H9 (cell line): ENCODE data around the gene MB21D2. TPM values are rescaled to one million over a fixed set of nuclear protein-coding genes. Genes with fewer than 3 reads are reported as not detected.

Experiments used
- DNase-seq: peaks from one replicate; pipeline ENCODE4 v3.0.0-alpha.2; 2017
- H2AFZ ChIP-seq: one replicate; pipeline ENCODE4 v1.6.1; 2013; ENCODE audit warnings: mild to moderate bottlenecking, low read length, control low read depth, moderate library complexity
- H2AK5ac ChIP-seq: 2 replicates; pipeline ENCODE4 v1.6.1; 2013; ENCODE audit warnings: low read length, control low read depth, mixed read lengths; ENCODE audit not compliant: insufficient read length
- H2BK120ac ChIP-seq: one replicate; pipeline ENCODE4 v1.6.1; 2013; ENCODE audit warnings: low read depth, mild to moderate bottlenecking, low read length, control low read depth, inconsistent platforms; ENCODE audit not compliant: poor library complexity, severe bottlenecking
- H2BK12ac ChIP-seq: 2 replicates; pipeline ENCODE4 v1.6.1; 2013; ENCODE audit warnings: low read length, control low read depth, mixed read lengths, low read depth; ENCODE audit not compliant: insufficient read length
- H2BK15ac ChIP-seq: 2 replicates; pipeline ENCODE4 v1.6.1; 2013; ENCODE audit warnings: low read depth, low read length, control low read depth
- H2BK20ac ChIP-seq: one replicate; pipeline ENCODE4 v1.6.1; 2013; ENCODE audit warnings: low read depth, mild to moderate bottlenecking, low read length, control low read depth, inconsistent platforms; ENCODE audit not compliant: poor library complexity, severe bottlenecking
- H2BK5ac ChIP-seq: 2 replicates; pipeline ENCODE4 v1.6.1; 2013; ENCODE audit warnings: low read length, control low read depth, mixed read lengths; ENCODE audit not compliant: insufficient read length
- H3K14ac ChIP-seq: 2 replicates; pipeline ENCODE4 v1.6.1; 2013; ENCODE audit warnings: low read length, control low read depth; ENCODE audit not compliant: insufficient read depth
- H3K18ac ChIP-seq: 2 replicates; pipeline ENCODE4 v1.6.1; 2013; ENCODE audit warnings: low read depth, mild to moderate bottlenecking, mixed read lengths, low read length, control low read depth; ENCODE audit not compliant: insufficient read length
- H3K23ac ChIP-seq: 2 replicates; pipeline ENCODE4 v1.6.1; 2013; ENCODE audit warnings: low read length, control low read depth, mixed read lengths, low read depth; ENCODE audit not compliant: insufficient read length
- H3K23me2 ChIP-seq: 2 replicates; pipeline ENCODE4 v1.6.1; 2013; ENCODE audit warnings: low read depth, mild to moderate bottlenecking, mixed read lengths, low read length, control low read depth; ENCODE audit not compliant: insufficient read length, poor library complexity, severe bottlenecking
- H3K27ac ChIP-seq: 2 replicates; pipeline ENCODE4 v1.5.1; 2013; ENCODE audit warnings: low read length, control low read depth, mixed read lengths, low read depth; ENCODE audit not compliant: insufficient read length
- H3K27me3 ChIP-seq: 2 replicates; pipeline ENCODE4 v1.6.1; 2013; ENCODE audit warnings: low read length, control low read depth, inconsistent platforms; ENCODE audit not compliant: insufficient read depth
- H3K4ac ChIP-seq: 2 replicates; pipeline ENCODE4 v1.6.1; 2013; ENCODE audit warnings: low read depth, mild to moderate bottlenecking, control low read depth, inconsistent platforms, low read length, moderate library complexity
- H3K4me1 ChIP-seq: 2 replicates; pipeline ENCODE4 v1.6.1; 2013; ENCODE audit warnings: low read length, control low read depth, inconsistent platforms; ENCODE audit not compliant: insufficient read depth
- H3K4me2 ChIP-seq: 2 replicates; pipeline ENCODE4 v1.6.1; 2013; ENCODE audit warnings: low read length, control low read depth, mixed read lengths; ENCODE audit not compliant: insufficient read length, insufficient read depth
- H3K56ac ChIP-seq: 2 replicates; pipeline ENCODE4 v1.6.1; 2013; ENCODE audit warnings: low read depth, mild to moderate bottlenecking, mixed read lengths, low read length, control low read depth; ENCODE audit not compliant: insufficient read length
- H3K79me1 ChIP-seq: 2 replicates; pipeline ENCODE4 v1.6.1; 2013; ENCODE audit warnings: low read depth, mild to moderate bottlenecking, moderate library complexity, low read length, control low read depth, inconsistent platforms; ENCODE audit not compliant: insufficient read depth, poor library complexity, severe bottlenecking
- H3K79me2 ChIP-seq: 2 replicates; pipeline ENCODE4 v1.6.1; 2013; ENCODE audit warnings: low read length, control low read depth, inconsistent platforms; ENCODE audit not compliant: insufficient read depth
- H3K9ac ChIP-seq: 2 replicates; pipeline ENCODE4 v1.6.1; 2013; ENCODE audit warnings: low read length, control low read depth, mixed read lengths; ENCODE audit not compliant: insufficient read length; ENCODE audit errors: extremely low read depth
- H3K9me3 ChIP-seq: one replicate; pipeline ENCODE4 v1.6.1; 2013; ENCODE audit warnings: low read depth, low read length, inconsistent platforms; ENCODE audit not compliant: control insufficient read depth
- H3T11ph ChIP-seq: one replicate; pipeline ENCODE4 v1.6.1; 2013; ENCODE audit warnings: mild to moderate bottlenecking, low read length, control low read depth, inconsistent platforms
- H4K20me1 ChIP-seq: one replicate; pipeline ENCODE4 v1.6.1; 2013; ENCODE audit not compliant: control insufficient read depth, insufficient read length, insufficient read depth
- H4K5ac ChIP-seq: 2 replicates; pipeline ENCODE4 v1.6.1; 2013; ENCODE audit warnings: low read depth, mild to moderate bottlenecking, mixed read lengths, low read length, control low read depth; ENCODE audit not compliant: insufficient read length
- H4K8ac ChIP-seq: replicated peaks from 2 replicates; pipeline ENCODE4 v1.6.1; 2013; ENCODE audit warnings: low read length, control low read depth, mixed read lengths, low read depth; ENCODE audit not compliant: insufficient read length
- H4K91ac ChIP-seq: 2 replicates; pipeline ENCODE4 v1.6.1; 2013; ENCODE audit warnings: low read depth, mild to moderate bottlenecking, moderate library complexity, mixed read lengths, low read length, control low read depth; ENCODE audit not compliant: insufficient read length
- H3K27ac Mint-ChIP-seq, 3 experiments: 2 replicates in 2 of 3; 3 replicates in 1 of 3; pipeline ENCODE4 v1.8.0; 2020 to 2021; ENCODE audit warnings: mixed read lengths in 3 of 3, mild to moderate bottlenecking in 1 of 3, moderate library complexity in 1 of 3
- H3K27me3 Mint-ChIP-seq: 2 replicates; pipeline ENCODE4 v1.8.0; 2021; ENCODE audit warnings: low read depth, mild to moderate bottlenecking, moderate library complexity, mixed read lengths
- H3K36me3 Mint-ChIP-seq, 3 experiments: 2 replicates in 2 of 3; 3 replicates in 1 of 3; pipeline ENCODE4 v1.8.0; 2020 to 2021; ENCODE audit warnings: low read depth in 3 of 3, mixed read lengths in 3 of 3; ENCODE audit not compliant: insufficient read depth in 1 of 3
- H3K4me1 Mint-ChIP-seq, 2 experiments: 2 replicates each; pipeline ENCODE4 v1.8.0; 2020; ENCODE audit warnings: mixed read lengths in 2 of 2
- H3K4me3 Mint-ChIP-seq, 2 experiments: 2 replicates in 1 of 2; 3 replicates in 1 of 2; pipeline ENCODE4 v1.8.0; 2020 to 2021; ENCODE audit warnings: mild to moderate bottlenecking in 2 of 2, mixed read lengths in 2 of 2, moderate library complexity in 1 of 2
- H3K9me3 Mint-ChIP-seq, 2 experiments: 2 replicates in 1 of 2; 3 replicates in 1 of 2; pipeline ENCODE4 v1.8.0; 2020; ENCODE audit warnings: mild to moderate bottlenecking in 2 of 2, mixed read lengths in 2 of 2, moderate library complexity in 1 of 2
- CTCF ChIP-seq: fragments of 200-600 bp; sonication (generic); conservative IDR thresholded peaks from 3 replicates; pipeline ENCODE4 v1.8.0; 2021; ENCODE audit warnings: antibody characterized with exemption, mild to moderate bottlenecking
- WGBS: extraction: QIAGEN DNeasy Blood & Tissue Kit; methylation state at CpG from one replicate; pipeline ENCODE4 v1.1.7; 2013; ENCODE audit warnings: missing lambda C conversion rate, low lambda C conversion rate, mixed read lengths; ENCODE audit not compliant: insufficient read length; ENCODE audit errors: extremely low coverage; 5-methylcytosine and 5-hydroxymethylcytosine counted together
- total RNA-seq: library from RNA; stranded (reverse); gene quantifications from 2 replicates; pipeline ENCODE4 v1.2.1, GENCODE V29; 2021

Gene MB21D2
- total RNA-seq, 1 experiment from 2014 or later = 19.1 TPM

- no peak overlapping the region for H3K56ac ChIP-seq
- no peak overlapping the region for H3K23ac ChIP-seq
- no peak overlapping the region for H2BK12ac ChIP-seq
- H3K18ac ChIP-seq = no peak overlapping the region
- Mint-ChIP-seq H3K4me3 (no peak overlapping the region), H3K9me3 (no peaks in the 10 kb centered on the region), H3K27ac (peak overlapping the region in 1 of 3 experiments; percentile 33; a peak in 1 of 7 replicates), H3K27me3 (no peaks in the 10 kb centered on the region), H3K36me3 (no peaks in the 10 kb centered on the region; a peak in 1 of 7 replicates), H3K4me1 (peaks cover 40 to 47% of the 10 kb centered on the region in 2 experiments)
- no peak overlapping the region for H4K8ac ChIP-seq
- H3K79me2 ChIP-seq = peaks cover 2% of the 10 kb centered on the region; the same call in 1 of the 2 replicates
- H2BK20ac ChIP-seq = no peak overlapping the region
- H2BK5ac ChIP-seq = no peak overlapping the region
- DNase-seq = no peak
- no peak overlapping the region for H2AFZ ChIP-seq
- no peak overlapping the region for H2BK120ac ChIP-seq
- no peaks in the 10 kb centered on the region for H3K79me1 ChIP-seq
- H3K4me2 ChIP-seq = no peak overlapping the region
- H4K5ac ChIP-seq = no peak overlapping the region
- H2AK5ac ChIP-seq = no peak overlapping the region
- no peak overlapping the region for H3K9ac ChIP-seq
- H4K91ac ChIP-seq = no peak overlapping the region
- no CpG with 5 or more reads among the region's 3 CpGs for WGBS
- H3K14ac ChIP-seq = no peak overlapping the region
- no peak overlapping the region for H3K27ac ChIP-seq
- H3T11ph ChIP-seq = no peak overlapping the region
- H3K9me3 ChIP-seq = no peaks in the 10 kb centered on the region
- no peak overlapping the region for H2BK15ac ChIP-seq
- H3K4ac ChIP-seq = no peak overlapping the region
- H4K20me1 ChIP-seq = no peaks in the 10 kb centered on the region
- H3K23me2 ChIP-seq = no peaks in the 10 kb centered on the region
- no peaks in the 10 kb centered on the region for H3K27me3 ChIP-seq
- H3K4me1 ChIP-seq = peaks cover 14% of the 10 kb centered on the region
- TF ChIP-seq CTCF = no peak
Measured at GRCh38 chr3:192866804-192867203, 50.9 kb downstream of the MB21D2 start.
